HG03196 (cell line): Measurements from ENCODE around the gene OR4K13.

Experiments
- ATAC-seq: cut with Tn5 transposase; IDR thresholded peaks from one replicate; pipeline ENCODE4 v1.9.1; 2021; ENCODE audit not compliant: unreplicated experiment

Gene OR4K13

GRCh38 chr14:20035938-20036337, at the start of gene OR4K13:
Gene OR4K13, minus strand, starts transcription at chr14:20036038. Its CDS starts 1,280 bp downstream, at chr14:20034758.
- no peak for ATAC-seq

- ATAC-seq = no peak
Observed at GRCh38 chr14:20059745-20060144, 23.9 kb upstream of the OR4K13 start, which contains the start of gene OR4L1. Gene OR4L1, plus strand, starts transcription at chr14:20060045. Its CDS starts 0 bp downstream, at chr14:20060045.

DNA sequence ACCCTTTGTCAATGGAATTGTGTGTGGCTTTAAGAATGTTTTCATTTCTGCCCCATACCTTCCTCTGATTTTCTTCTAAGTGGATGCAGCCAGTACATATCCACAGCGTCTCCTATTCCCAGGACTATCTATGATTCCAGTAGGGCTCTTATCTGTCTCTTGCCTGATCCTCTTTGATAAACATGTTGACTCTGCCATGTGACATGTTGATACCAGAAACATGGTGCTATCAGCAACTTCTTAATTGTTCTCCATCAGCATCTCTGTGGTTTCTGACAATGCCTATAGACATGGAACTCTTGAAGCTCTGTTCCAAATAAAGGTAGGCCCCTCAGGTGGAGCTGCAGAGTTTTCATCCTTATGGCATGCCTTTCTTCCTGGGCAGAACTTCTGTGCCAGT, 12.4 kb upstream of the OR4K13 start:
- ATAC-seq = no peak

DNA sequence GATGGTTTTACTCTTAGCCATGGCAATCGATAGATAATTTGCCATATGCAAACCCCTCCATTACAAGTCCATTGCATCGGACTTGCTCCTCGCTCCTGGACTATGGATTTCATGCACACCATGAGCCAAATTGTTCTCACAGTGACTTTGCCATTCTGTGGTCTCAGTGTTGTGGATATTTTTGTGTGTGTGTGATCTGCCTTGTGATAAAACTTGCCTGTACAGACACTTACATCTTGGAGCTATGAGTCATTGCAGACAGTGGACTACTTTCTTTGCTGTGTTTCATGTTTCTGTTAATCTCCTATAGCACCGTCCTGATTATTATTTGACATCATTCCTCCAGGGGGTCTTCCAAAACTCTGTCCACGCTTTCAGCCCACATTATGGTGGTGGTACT, 8.4 kb upstream of the OR4K13 start:
- no peak for ATAC-seq

DNA sequence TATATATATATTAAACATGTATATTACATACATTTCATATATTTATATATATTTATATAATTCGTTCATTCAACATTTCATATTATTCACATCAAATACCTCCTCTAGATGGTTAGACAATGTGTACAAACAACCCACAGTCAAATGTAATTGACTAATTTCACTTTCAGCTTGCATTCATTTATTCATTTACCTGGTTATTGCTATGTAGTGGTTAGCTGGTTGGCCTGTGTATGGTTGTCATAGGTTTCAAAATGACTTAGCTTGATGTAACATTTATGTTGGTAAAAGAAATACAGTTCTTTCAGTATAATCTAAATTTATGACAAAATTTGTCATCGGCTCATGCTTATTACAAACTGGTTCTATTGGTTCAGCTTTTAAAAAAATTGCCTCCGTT, 389 bp downstream of the OR4K13 start:
- no peak for ATAC-seq

GRCh38 chr14:20031058-20031457, 4.8 kb downstream of the OR4K13 start:
- no peak for ATAC-seq

GRCh38 chr14:20019257-20019865, 16.5 kb downstream of the OR4K13 start, which contains the start of gene OR4K14:
Gene OR4K14, minus strand, starts transcription at chr14:20019307. Its CDS starts 4,114 bp downstream, at chr14:20015193.
- no peak for ATAC-seq

GRCh38 chr14:20008156-20008555, 27.7 kb downstream of the OR4K13 start:
- ATAC-seq = no peak

DNA sequence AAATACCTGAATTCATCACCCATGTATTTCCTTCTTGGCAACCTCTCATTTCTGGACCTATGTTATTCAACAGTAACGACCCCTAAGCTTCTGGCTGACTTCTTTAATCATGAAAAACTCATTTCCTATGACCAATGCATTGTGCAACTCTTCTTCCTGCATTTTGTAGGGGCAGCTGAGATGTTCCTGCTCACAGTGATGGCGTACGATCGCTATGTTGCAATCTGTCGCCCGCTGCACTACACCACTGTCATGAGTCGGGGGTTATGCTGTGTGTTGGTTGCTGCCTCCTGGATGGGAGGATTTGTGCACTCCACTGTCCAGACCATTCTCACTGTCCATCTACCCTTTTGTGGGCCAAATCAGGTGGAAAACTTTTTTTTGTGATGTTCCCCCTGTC, 33.5 kb downstream of the OR4K13 start:
- ATAC-seq = no peak

DNA sequence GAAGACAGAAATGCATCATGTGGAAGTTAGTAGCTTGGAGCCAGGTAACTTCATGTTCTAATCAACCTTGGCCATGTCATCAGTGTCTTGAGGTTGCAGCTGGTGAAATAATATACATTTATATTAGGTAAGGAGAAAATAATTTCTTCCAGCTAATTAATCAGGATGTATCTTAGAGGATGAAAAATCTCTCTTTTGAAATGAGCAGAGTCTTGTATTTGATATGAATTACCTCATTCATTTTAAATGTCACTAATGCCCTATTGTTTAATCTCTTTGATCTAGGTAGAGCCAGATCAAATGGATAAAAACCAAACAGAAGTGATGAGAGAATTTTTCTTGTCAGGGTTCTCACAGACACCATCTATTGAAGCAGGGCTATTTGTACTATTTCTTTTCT, 34.0 kb downstream of the OR4K13 start, which contains the start of gene OR4Q2:
TSS of gene OR4Q2 (plus strand) at position 301 of the 400 bp plus-strand sequence.
- no peak for ATAC-seq

DNA sequence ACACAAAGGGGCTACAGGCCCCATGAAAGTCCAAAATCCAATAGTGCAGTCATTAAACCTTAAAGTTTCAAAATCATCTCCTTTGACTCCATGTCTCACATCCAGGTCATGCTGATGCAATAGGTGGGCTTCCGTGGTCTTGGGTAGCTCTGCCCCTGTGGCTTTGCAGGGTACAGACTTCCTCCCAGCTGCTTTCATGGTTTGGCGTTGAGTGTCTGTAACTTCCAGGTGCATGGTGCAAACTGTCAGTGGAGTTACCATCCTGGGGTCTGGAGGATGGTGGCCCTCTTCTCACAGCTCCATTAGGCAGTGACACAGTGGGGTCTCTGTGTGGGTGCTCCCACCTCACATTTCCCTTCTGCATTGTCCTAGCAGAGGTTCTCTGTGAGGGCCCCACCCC, 42.4 kb downstream of the OR4K13 start:
- ATAC-seq = no peak
